Testis (tissue), 3 donors: ENCODE results near the gene PRMT2. TPM values are rescaled to one million over a fixed set of nuclear protein-coding genes. Genes with fewer than 3 reads are reported as not detected.

ENCODE experiments used
- DNase-seq: peaks from one replicate; pipeline ENCODE4 v3.0.0-alpha.2; 2019
- H3K27ac ChIP-seq, 2 donors: fragments of 200-600 bp; sonication (generic); one replicate each; pipeline ENCODE4 v1.5.1; 2019
- H3K27me3 ChIP-seq: fragments of 200-600 bp; sonication (generic); one replicate; pipeline ENCODE4 v1.5.1; 2019
- H3K36me3 ChIP-seq: fragments of 200-600 bp; sonication (generic); one replicate; pipeline ENCODE4 v1.5.1; 2017; ENCODE audit warnings: low read depth; ENCODE audit errors: missing control alignments
- H3K4me1 ChIP-seq: fragments of 200-600 bp; sonication (generic); one replicate; pipeline ENCODE4 v1.5.1; 2019
- H3K4me3 ChIP-seq, 2 donors: fragments of 200-600 bp; sonication (generic); one replicate each; pipeline ENCODE4 v1.5.1; 2017 to 2019
- H3K9me3 ChIP-seq: fragments of 200-600 bp; sonication (generic); one replicate; pipeline ENCODE4 v1.5.1; 2017
- CTCF ChIP-seq, 3 experiments: fragments of 450-650 bp in 2 of 3; fragments of 200-600 bp in 1 of 3; sonication (generic) in 1 of 3; IDR thresholded peaks; one replicate each; pipeline ENCODE4 v1.5.1; 2016 to 2019; ENCODE audit warnings: antibody characterized with exemption in 3 of 3, mild to moderate bottlenecking in 2 of 3, moderate library complexity in 1 of 3
- POLR2A ChIP-seq: fragments of 450-650 bp; IDR thresholded peaks from one replicate; pipeline ENCODE4 v1.6.1; 2017; ENCODE audit warnings: antibody characterized with exemption, mild to moderate bottlenecking, moderate library complexity
- WGBS, 2 donors: methylation state at CpG; one replicate each; pipeline ENCODE4 v1.1.5; 2018; 5-methylcytosine and 5-hydroxymethylcytosine counted together
- intact Hi-C: fragments of 100-400 bp; cut with DNase I; formaldehyde crosslinking; loops from one replicate; pipeline ENCODE4 v1.15.1; 2023; ENCODE audit warnings: low total_unique reads
- polyA plus RNA-seq: library from polyadenylated mRNA; stranded (reverse); fragments of 350-450 nt; fragmentation: Illumina TruSeq; extraction: RNeasy Lipid Tissue Mini Kit (QIAGEN cat#74804); gene quantifications from one replicate; pipeline ENCODE4 v1.2.3, GENCODE V29; 2014; ENCODE audit warnings: low read depth, low replicate concordance; ENCODE audit not compliant: insufficient read depth
- total RNA-seq, 2 donors: library from RNA; depleted of rRNA; stranded (reverse); fragments of >200 nt; gene quantifications; one replicate each; pipeline ENCODE4 v1.2.3, GENCODE V29; 2016

PRMT2 gene
- total and polyA plus RNA-seq, 3 donors from 2014 or later = 59.4 to 88.9 (median 81.6) TPM

GRCh38 chr21:46651121-46651520 lies 15.6 kb downstream of the PRMT2 start:
- WGBS, 2 donors = 91 to 92% methylated on average over 7 of the region's 7 CpGs
- Histone ChIP-seq H3K4me1 (peaks cover 16% of the 10 kb centered on the region), H3K36me3 (no peaks in the 10 kb centered on the region), H3K9me3 (no peaks in the 10 kb centered on the region), H3K27me3 (no peaks in the 10 kb centered on the region), H3K27ac (no peak overlapping the region), H3K4me3 (no peak overlapping the region)
- TF ChIP-seq POLR2A = no peak
- no peak for TF ChIP-seq CTCF (IDR thresholded peaks at IDR 0.05)
- DNase-seq = no peak
- intact Hi-C loops = no loop called here

- Histone ChIP-seq H3K27me3 (no peaks in the 10 kb centered on the region), H3K4me1 (peaks cover 16% of the 10 kb centered on the region), H3K27ac (no peak overlapping the region), H3K36me3 (no peaks in the 10 kb centered on the region), H3K9me3 (no peaks in the 10 kb centered on the region), H3K4me3 (no peak overlapping the region)
- TF ChIP-seq POLR2A (no peak), CTCF (IDR thresholded peaks at IDR 0.05) (no peak)
- no peak for DNase-seq
- intact Hi-C loops = no loop called here
These were observed 19.8 kb downstream of the PRMT2 start for GRCh38 chr21:46655230-46655629.

DNA sequence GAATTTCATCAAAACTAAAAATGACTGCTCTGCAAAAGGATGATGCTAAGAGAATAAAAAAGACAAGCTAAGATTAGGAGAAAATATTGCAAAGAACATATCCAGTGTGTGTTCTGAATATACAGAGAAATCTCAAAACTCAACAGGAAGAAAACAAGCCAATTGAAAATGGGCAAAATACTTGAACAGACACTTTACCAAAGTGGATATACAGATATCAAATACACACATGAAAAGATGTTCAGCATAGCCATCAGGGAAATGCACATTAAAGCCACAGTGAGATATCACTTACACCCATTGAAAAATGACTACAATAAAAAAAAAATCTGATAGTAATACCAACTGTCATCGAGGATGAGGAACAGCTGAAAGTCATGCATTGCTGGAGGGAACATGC lies 21.3 kb downstream of the PRMT2 start:
- DNase-seq = no peak
- WGBS, 2 donors = 97 to 100% methylated on average over 1 of the region's 1 CpG
- H3K27ac ChIP-seq = no peak overlapping the region
- peaks cover 10% of the 10 kb centered on the region for H3K4me1 ChIP-seq
- H3K9me3 ChIP-seq = no peaks in the 10 kb centered on the region
- no peak overlapping the region for H3K4me3 ChIP-seq
- no peaks in the 10 kb centered on the region for H3K27me3 ChIP-seq
- TF ChIP-seq POLR2A (no peak), CTCF (IDR thresholded peaks at IDR 0.05) (no peak)
- intact Hi-C loops = no loop called here
- no peaks in the 10 kb centered on the region for H3K36me3 ChIP-seq

DNA sequence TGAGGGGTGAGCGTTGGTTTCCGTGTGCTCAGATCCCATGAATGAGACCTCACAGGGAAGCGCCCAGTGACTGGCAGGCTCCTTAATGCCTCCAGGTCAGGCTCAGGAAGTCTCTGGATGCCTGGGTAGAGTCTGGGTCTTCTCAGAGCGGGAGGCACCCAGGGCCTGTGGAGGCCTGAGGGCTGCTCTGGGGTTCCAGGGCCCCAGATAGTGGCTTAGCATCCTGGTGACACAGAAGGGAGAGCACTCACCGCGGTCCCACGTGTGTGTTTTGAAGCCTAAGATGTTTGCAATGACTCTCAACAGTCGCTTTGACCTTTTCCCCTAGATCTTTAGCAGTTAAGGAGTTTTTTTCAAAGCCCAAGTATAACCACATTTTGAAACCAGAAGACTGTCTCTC lies 25.0 kb downstream of the PRMT2 start:
- TF ChIP-seq POLR2A (no peak), CTCF (IDR thresholded peaks at IDR 0.05) (no peak)
- intact Hi-C loops = no loop called here
- H3K36me3 ChIP-seq = no peaks in the 10 kb centered on the region
- H3K4me3 ChIP-seq = no peak overlapping the region
- H3K9me3 ChIP-seq = no peaks in the 10 kb centered on the region
- no peak overlapping the region for H3K27ac ChIP-seq
- no peaks in the 10 kb centered on the region for H3K27me3 ChIP-seq
- WGBS, 2 donors = 60 to 74% methylated on average over 8 of the region's 8 CpGs
- no peak for DNase-seq
- H3K4me1 ChIP-seq = no peaks in the 10 kb centered on the region

DNA sequence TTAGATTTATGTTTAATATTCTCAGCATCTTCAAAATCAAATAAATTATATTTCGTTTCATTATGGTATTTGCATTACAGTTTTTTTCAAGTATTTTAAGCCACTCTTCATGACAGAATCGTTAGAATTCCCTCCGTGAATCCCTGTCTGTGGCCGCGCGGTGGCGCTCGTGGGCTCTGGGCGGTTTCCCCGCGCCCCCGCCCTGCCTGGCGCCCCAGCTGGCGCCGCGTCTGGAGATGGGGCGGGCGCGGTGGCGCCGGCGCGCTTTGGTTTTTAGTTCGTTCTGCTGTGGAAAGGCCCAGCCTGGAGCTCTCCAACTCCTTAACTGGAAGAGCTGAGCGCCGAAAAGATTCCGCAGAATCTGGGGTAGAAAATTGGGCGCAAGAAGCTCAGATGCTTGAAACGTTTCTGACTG lies 25.7 kb downstream of the PRMT2 start:
- TF ChIP-seq CTCF (IDR thresholded peaks at IDR 0.05) (peak; percentile 28 to 67 (median 66)), POLR2A (no peak)
- H3K27ac ChIP-seq = no peak overlapping the region
- H3K27me3 ChIP-seq = no peaks in the 10 kb centered on the region
- DNase-seq = peak; percentile 68
- 14 to 22% methylated on average over 18 to 29 of the region's 29 CpGs for WGBS, 2 donors
- no peaks in the 10 kb centered on the region for H3K36me3 ChIP-seq
- H3K9me3 ChIP-seq = no peaks in the 10 kb centered on the region
- intact Hi-C loops = no loop called here
- H3K4me1 ChIP-seq = no peaks in the 10 kb centered on the region
- H3K4me3 ChIP-seq = peak overlapping the region; percentile 32 to 37
